Spinal cord (tissue), 10 donors: ENCODE measurements around the gene LCE1B. TPM values are rescaled to one million over a fixed set of nuclear protein-coding genes. Genes with fewer than 3 reads are reported as not detected.

ENCODE experiments used
- DNase-seq, 6 donors: peaks; one replicate each; pipeline versions ENCODE4 v3.0.0 to v3.0.0-alpha.2; 2013 to 2015; ENCODE audit warnings: low spot score in 6 of 6, low read depth in 4 of 6
- H3K27ac ChIP-seq: one replicate; pipeline ENCODE4 v1.5.1; 2013; ENCODE audit warnings: low read depth, low read length, control low read depth
- H3K27me3 ChIP-seq: one replicate; pipeline ENCODE4 v1.6.1; 2013; ENCODE audit warnings: low read length; ENCODE audit not compliant: control insufficient read depth, insufficient read depth
- H3K36me3 ChIP-seq: one replicate; pipeline ENCODE4 v1.6.1; 2013; ENCODE audit warnings: low read length; ENCODE audit not compliant: control insufficient read depth, insufficient read depth
- H3K4me1 ChIP-seq: one replicate; pipeline ENCODE4 v1.6.1; 2013; ENCODE audit warnings: low read length; ENCODE audit not compliant: control insufficient read depth, insufficient read depth
- H3K4me3 ChIP-seq: one replicate; pipeline ENCODE4 v1.5.1; 2013; ENCODE audit warnings: low read depth, low read length, control low read depth
- H3K9me3 ChIP-seq: one replicate; pipeline ENCODE4 v1.6.1; 2013; ENCODE audit warnings: low read length; ENCODE audit not compliant: control insufficient read depth, insufficient read depth
- WGBS: methylation state at CpG from one replicate; pipeline ENCODE4 v1.1.5; 2013; ENCODE audit warnings: missing lambda C conversion rate; ENCODE audit not compliant: insufficient coverage; 5-methylcytosine and 5-hydroxymethylcytosine counted together
- long read RNA-seq, 4 donors: transcript quantifications; one replicate each; lab custom pipeline, GENCODE V29; 2026
- polyA plus RNA-seq, 2 donors: library from polyadenylated mRNA; unstranded; fragments of 120-200 nt; gene quantifications; one replicate each; pipeline ENCODE4 v1.2.1, GENCODE V29; 2013; ENCODE audit not compliant: insufficient read length in 2 of 2
- total RNA-seq, 2 donors: library from RNA; depleted of rRNA in 1 of 2; stranded (reverse); fragments of 120-200 nt in 1 of 2; fragments of >200 nt in 1 of 2; gene quantifications; one replicate each; pipeline versions ENCODE4 v1.2.3 to v1.2.4, GENCODE V29; 2013 to 2014
- donor health status: healthy.

LCE1B gene
- total RNA-seq (not detected), polyA plus RNA-seq (not detected)
- long read RNA-seq, donor 1, result 0 reads
- long read RNA-seq, donor 2, result 0 reads
- long read RNA-seq, donor 3, result 0 reads
- long read RNA-seq, donor 4, result 0 reads

- DNase-seq, result no peak
- Histone ChIP-seq H3K4me1 (no peaks in the 10 kb centered on the region), H3K36me3 (no peaks in the 10 kb centered on the region), H3K27ac (no peak within 1 kb of the TSS), H3K27me3 (no peaks in the 10 kb centered on the region), H3K9me3 (no peaks in the 10 kb centered on the region), H3K4me3 (no peak within 1 kb of the TSS)
- no CpG with 5 or more reads among the region's 2 CpGs for WGBS
These were observed at the start of gene LCE1B for GRCh38 chr1:152811671-152812070. LCE1B (plus strand) TSS chr1:152811971; CDS start chr1:152812447, 476 bp downstream.

GRCh38 chr1:152768847-152769533 is 42.8 kb upstream of the LCE1B start:
- Histone ChIP-seq H3K36me3 (no peaks in the 10 kb centered on the region), H3K27me3 (no peaks in the 10 kb centered on the region), H3K4me1 (no peaks in the 10 kb centered on the region), H3K27ac (no peak overlapping the region), H3K4me3 (no peak overlapping the region), H3K9me3 (no peaks in the 10 kb centered on the region)
- no peak for DNase-seq
- WGBS, result 62% methylated on average over 5 of the region's 8 CpGs

- H3K4me3 ChIP-seq, result no peak overlapping the region
- DNase-seq, result no peak
- no peaks in the 10 kb centered on the region for H3K9me3 ChIP-seq
- H3K36me3 ChIP-seq, result no peaks in the 10 kb centered on the region
- no peak overlapping the region for H3K27ac ChIP-seq
- no peaks in the 10 kb centered on the region for H3K27me3 ChIP-seq
- no peaks in the 10 kb centered on the region for H3K4me1 ChIP-seq
- no CpG with 5 or more reads among the region's 1 CpG for WGBS
These were observed 41.4 kb upstream of the LCE1B start for GRCh38 chr1:152770411-152770810.

GRCh38 chr1:152774875-152775274 is 36.9 kb upstream of the LCE1B start, which contains the start of gene LCE1F:
LCE1F (plus strand) TSS chr1:152775140; CDS start chr1:152776372, 1,232 bp downstream.
- H3K27ac ChIP-seq, result no peak within 1 kb of the TSS
- H3K4me1 ChIP-seq, result no peaks in the 10 kb centered on the region
- no peaks in the 10 kb centered on the region for H3K36me3 ChIP-seq
- H3K9me3 ChIP-seq, result no peaks in the 10 kb centered on the region
- H3K27me3 ChIP-seq, result no peaks in the 10 kb centered on the region
- no peak within 1 kb of the TSS for H3K4me3 ChIP-seq
- 75% methylated on average over 6 of the region's 6 CpGs for WGBS
- no peak for DNase-seq

DNA sequence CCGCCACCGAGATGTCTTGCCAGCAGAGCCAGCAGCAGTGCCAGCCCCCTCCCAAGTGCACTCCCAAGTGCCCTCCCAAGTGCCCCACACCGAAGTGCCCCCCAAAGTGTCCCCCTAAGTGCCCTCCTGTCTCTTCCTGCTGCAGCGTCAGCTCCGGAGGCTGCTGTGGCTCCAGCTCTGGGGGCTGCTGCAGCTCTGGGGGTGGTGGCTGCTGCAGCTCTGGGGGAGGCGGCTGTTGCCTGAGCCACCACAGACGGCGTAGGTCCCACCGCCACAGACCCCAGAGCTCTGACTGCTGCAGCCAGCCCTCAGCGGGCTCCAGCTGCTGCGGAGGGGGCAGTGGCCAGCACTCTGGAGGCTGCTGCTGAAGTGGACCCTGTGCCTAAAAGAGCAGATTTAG is 35.4 kb upstream of the LCE1B start:
- no peaks in the 10 kb centered on the region for H3K36me3 ChIP-seq
- H3K27ac ChIP-seq, result no peak overlapping the region
- no peaks in the 10 kb centered on the region for H3K4me1 ChIP-seq
- 90% methylated on average over 11 of the region's 11 CpGs for WGBS
- DNase-seq, result no peak
- no peak overlapping the region for H3K4me3 ChIP-seq
- no peaks in the 10 kb centered on the region for H3K27me3 ChIP-seq
- H3K9me3 ChIP-seq, result no peaks in the 10 kb centered on the region

GRCh38 chr1:152777510-152778137 is 34.1 kb upstream of the LCE1B start:
- no peak for DNase-seq
- H3K36me3 ChIP-seq, result no peaks in the 10 kb centered on the region
- H3K9me3 ChIP-seq, result no peaks in the 10 kb centered on the region
- H3K27ac ChIP-seq, result no peak overlapping the region
- H3K4me1 ChIP-seq, result no peaks in the 10 kb centered on the region
- H3K4me3 ChIP-seq, result no peak overlapping the region
- 90% methylated on average over 1 of the region's 4 CpGs for WGBS
- H3K27me3 ChIP-seq, result no peaks in the 10 kb centered on the region

- Histone ChIP-seq H3K36me3 (no peaks in the 10 kb centered on the region), H3K27me3 (no peaks in the 10 kb centered on the region), H3K4me3 (no peak overlapping the region), H3K27ac (no peak overlapping the region), H3K4me1 (peaks cover 4% of the 10 kb centered on the region), H3K9me3 (no peaks in the 10 kb centered on the region)
- no peak for DNase-seq
- 86% methylated on average over 1 of the region's 2 CpGs for WGBS
These were observed 28.7 kb upstream of the LCE1B start for GRCh38 chr1:152783095-152783494.

DNA sequence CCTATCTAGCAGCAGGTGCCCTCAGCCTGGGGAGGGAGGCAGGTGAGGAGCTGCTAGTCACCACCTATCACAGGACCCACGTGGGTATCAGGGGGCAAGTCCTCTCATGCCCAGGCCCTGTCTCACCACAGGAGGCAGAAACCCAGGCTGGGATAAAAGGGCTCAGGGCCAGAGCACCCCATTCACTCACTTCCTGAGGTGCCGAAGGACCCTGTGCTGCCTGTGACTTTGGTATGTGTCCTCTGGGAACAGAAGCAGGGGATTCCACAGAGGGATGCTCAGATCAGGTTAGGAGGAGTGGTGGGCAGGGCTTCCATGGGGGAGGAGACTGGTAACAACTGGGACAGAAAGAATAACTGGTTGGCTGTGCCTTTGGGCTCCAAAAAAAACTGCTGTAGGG is 25.7 kb upstream of the LCE1B start, which contains the start of gene LCE1E:
Gene LCE1E, plus strand, starts transcription at position 181 of the 400 bp plus-strand sequence. CDS start 1,043 bp downstream, outside the sequence.
- peaks cover 4% of the 10 kb centered on the region for H3K4me1 ChIP-seq
- DNase-seq, result no peak
- no peaks in the 10 kb centered on the region for H3K27me3 ChIP-seq
- WGBS, result 32% methylated on average over 2 of the region's 2 CpGs
- H3K27ac ChIP-seq, result no peak within 1 kb of the TSS
- no peaks in the 10 kb centered on the region for H3K9me3 ChIP-seq
- H3K4me3 ChIP-seq, result no peak within 1 kb of the TSS
- H3K36me3 ChIP-seq, result no peaks in the 10 kb centered on the region

GRCh38 chr1:152795686-152796085 is 16.1 kb upstream of the LCE1B start:
- no peaks in the 10 kb centered on the region for H3K9me3 ChIP-seq
- DNase-seq, result peak in 4 of 6 donors; percentile 7 to 80 (median 25)
- peaks cover 10% of the 10 kb centered on the region for H3K4me1 ChIP-seq
- WGBS, result 14% methylated on average over 4 of the region's 4 CpGs
- no peak overlapping the region for H3K27ac ChIP-seq
- no peak overlapping the region for H3K4me3 ChIP-seq
- no peaks in the 10 kb centered on the region for H3K36me3 ChIP-seq
- H3K27me3 ChIP-seq, result no peaks in the 10 kb centered on the region
